Psoas muscle (tissue), 8 donors: ENCODE measurements around the gene DHX32. TPM values are rescaled to one million over a fixed set of nuclear protein-coding genes. Genes with fewer than 3 reads are reported as not detected.
"Not testable (repeated sequence)": the region's sequence is repeated elsewhere in the genome, so short reads cannot be mapped to it uniquely, and the experiment has no call there.

Experiments
- ATAC-seq, 4 donors: fragments of 200-7000 bp; cut with Tn5 transposase; one replicate each; pipeline ENCODE4 v1.9.1; 2020; ENCODE audit warnings: moderate library complexity in 3 of 4, mild to moderate bottlenecking in 2 of 4
- DNase-seq, 2 donors: peaks; one replicate each; pipeline ENCODE4 v3.0.0-alpha.2; 2020
- H3K27ac ChIP-seq: fragments of 200-600 bp; one replicate; pipeline ENCODE4 v1.8.0; 2022
- H3K27me3 ChIP-seq, 3 donors: fragments of 200-600 bp in 1 of 3; one replicate each; pipeline versions ENCODE4 v1.6.1 to v1.8.0; 2013 to 2022; ENCODE audit warnings: low read length in 2 of 3, mild to moderate bottlenecking in 2 of 3, moderate library complexity in 1 of 3; ENCODE audit not compliant: insufficient read depth in 3 of 3
- H3K36me3 ChIP-seq, 2 donors: fragments of 200-600 bp in 1 of 2; one replicate each; pipeline versions ENCODE4 v1.6.1 to v1.8.0; 2013 to 2022; ENCODE audit warnings: low read depth in 1 of 2, mild to moderate bottlenecking in 1 of 2, moderate library complexity in 1 of 2; ENCODE audit not compliant: insufficient read depth in 1 of 2
- H3K4me1 ChIP-seq: fragments of 200-600 bp; one replicate; pipeline ENCODE4 v1.8.0; 2022
- H3K4me3 ChIP-seq: fragments of 200-600 bp; one replicate; pipeline ENCODE4 v1.8.0; 2022; ENCODE audit warnings: mild to moderate bottlenecking
- H3K9me3 ChIP-seq: fragments of 200-600 bp; one replicate; pipeline ENCODE4 v1.8.0; 2022
- WGBS, 3 donors: extraction: QIAGEN DNeasy Blood & Tissue Kit; methylation state at CpG; one replicate each; pipeline versions ENCODE4 v1.1.6 to v1.1.7; 2013; 5-methylcytosine and 5-hydroxymethylcytosine counted together
- intact Hi-C, 2 donors: fragments of 100-400 bp; cut with DNase I; formaldehyde crosslinking; loops; one replicate each; pipeline versions ENCODE4 v1.11.0 to v1.14.2; 2022
- long read RNA-seq, 2 donors: library from polyadenylated mRNA; unstranded; transcript quantifications; one replicate each; pipeline ENCODE4 v2.0.0, GENCODE V29; 2021
- polyA plus RNA-seq, 3 donors: library from polyadenylated mRNA; stranded (reverse); fragments of 200-250 nt; gene quantifications; one replicate each; pipeline ENCODE4 v1.2.3, GENCODE V29; 2013
- total RNA-seq, 4 donors: library from RNA; stranded (reverse); fragmentation: NEBNext Ultra II Directional in 2 of 4; extraction: Animal tissue kit (Norgen Biotek cat#: 25700) in 2 of 4; gene quantifications; one replicate each; pipeline versions ENCODE4 v1.2.1 to v1.2.4, GENCODE V29; 2021 to 2023
- TF ChIP-seq, protein P1 (sequence below): fragments of 200-600 bp; IDR thresholded peaks from one replicate; pipeline ENCODE4 v1.8.0; 2022; ENCODE audit warnings: antibody characterized with exemption
- donor health status: healthy with polysubstance abuse.
- donor health status: DM: no; HTN: no; CAD: no; lungs with moderate emphysema.
- donor health status: Bipolar disorder and iron deficiency.
- donor health status: healthy.
- donor health status: DM: yes; HTN: yes; CAD: no.
- donor health status: DM: no; HTN: no; CAD: no.
- donor health status: DM: no; HTN: no; CAD: no.
- donor health status: DM: yes; HTN: yes; CAD: no.

The DHX32 gene
- total RNA-seq = 10 to 100 TPM; 21.5 to 35.2 (median 32.7) TPM
- 10 to 100 TPM; 20.2 to 47.7 (median 25.8) TPM for polyA plus RNA-seq
- long read RNA-seq, donor 1, partial matches to known transcripts = 7 of 54 reads
- long read RNA-seq, donor 1, other reads (novel, unspliced or antisense) = 47 of 54 reads
- long read RNA-seq, donor 2, partial matches to known transcripts = 7 of 61 reads
- long read RNA-seq, donor 2, other reads (novel, unspliced or antisense) = 54 of 61 reads

DNA sequence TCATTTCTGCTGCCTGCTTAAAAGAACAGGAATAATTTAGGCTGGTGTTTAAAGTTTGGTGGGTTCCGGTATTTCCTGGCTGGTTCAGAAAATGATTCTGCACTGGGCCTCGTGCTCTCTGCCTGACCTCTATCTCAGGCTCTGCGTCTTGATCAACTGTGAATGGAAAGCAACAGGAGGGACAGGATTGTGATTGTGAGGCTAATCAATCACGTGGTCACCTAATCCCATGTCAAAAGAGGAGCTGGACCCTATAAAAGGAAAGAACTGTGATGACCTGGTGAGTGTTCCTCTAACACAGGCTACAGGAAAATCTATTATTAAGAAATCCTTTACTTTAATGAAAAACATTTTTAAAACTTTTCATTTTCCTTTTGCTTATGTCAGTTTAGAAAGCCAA is at the start of gene DHX32:
Gene DHX32, minus strand, starts transcription at position 101 of the 400 bp plus-strand sequence. CDS start 468 bp downstream, outside the sequence.
- TF ChIP-seq, protein P1, sequence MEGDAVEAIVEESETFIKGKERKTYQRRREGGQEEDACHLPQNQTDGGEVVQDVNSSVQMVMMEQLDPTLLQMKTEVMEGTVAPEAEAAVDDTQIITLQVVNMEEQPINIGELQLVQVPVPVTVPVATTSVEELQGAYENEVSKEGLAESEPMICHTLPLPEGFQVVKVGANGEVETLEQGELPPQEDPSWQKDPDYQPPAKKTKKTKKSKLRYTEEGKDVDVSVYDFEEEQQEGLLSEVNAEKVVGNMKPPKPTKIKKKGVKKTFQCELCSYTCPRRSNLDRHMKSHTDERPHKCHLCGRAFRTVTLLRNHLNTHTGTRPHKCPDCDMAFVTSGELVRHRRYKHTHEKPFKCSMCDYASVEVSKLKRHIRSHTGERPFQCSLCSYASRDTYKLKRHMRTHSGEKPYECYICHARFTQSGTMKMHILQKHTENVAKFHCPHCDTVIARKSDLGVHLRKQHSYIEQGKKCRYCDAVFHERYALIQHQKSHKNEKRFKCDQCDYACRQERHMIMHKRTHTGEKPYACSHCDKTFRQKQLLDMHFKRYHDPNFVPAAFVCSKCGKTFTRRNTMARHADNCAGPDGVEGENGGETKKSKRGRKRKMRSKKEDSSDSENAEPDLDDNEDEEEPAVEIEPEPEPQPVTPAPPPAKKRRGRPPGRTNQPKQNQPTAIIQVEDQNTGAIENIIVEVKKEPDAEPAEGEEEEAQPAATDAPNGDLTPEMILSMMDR = no peak
- no peak within 1 kb of the TSS for H3K4me3 ChIP-seq
- H3K27ac ChIP-seq = no peak within 1 kb of the TSS
- WGBS, 3 donors = 69 to 76% (median 72%) methylated on average over 4 of the region's 4 CpGs
- H3K36me3 ChIP-seq = peaks cover 3 to 43% of the 10 kb centered on the region in 2 donors
- no peaks in the 10 kb centered on the region for H3K27me3 ChIP-seq
- intact Hi-C loops = no loop called here
- H3K4me1 ChIP-seq = no peaks in the 10 kb centered on the region
- no peak for DNase-seq
- no peak for ATAC-seq
- peaks cover 7% of the 10 kb centered on the region for H3K9me3 ChIP-seq

- no peaks in the 10 kb centered on the region for H3K36me3 ChIP-seq
- 83 to 89% (median 85%) methylated on average over 4 of the region's 4 CpGs for WGBS, 3 donors
- TF ChIP-seq, protein P1 = no peak
- no peak overlapping the region for H3K27ac ChIP-seq
- H3K4me3 ChIP-seq = no peak overlapping the region
- H3K4me1 ChIP-seq = no peaks in the 10 kb centered on the region
- intact Hi-C loops = no loop called here
- ATAC-seq = no peak
- peaks cover 0 to 2% (median 0%) of the 10 kb centered on the region in 3 donors for H3K27me3 ChIP-seq
- no peaks in the 10 kb centered on the region for H3K9me3 ChIP-seq
- no peak for DNase-seq
Observed at GRCh38 chr10:125929618-125930017, 48.5 kb upstream of the DHX32 start.

GRCh38 chr10:125928928-125929585 is 48.0 kb upstream of the DHX32 start:
- no peak for DNase-seq
- TF ChIP-seq, protein P1 = no peak
- Histone ChIP-seq H3K27ac (no peak overlapping the region), H3K36me3 (no peaks in the 10 kb centered on the region), H3K4me1 (no peaks in the 10 kb centered on the region), H3K27me3 (peaks cover 0 to 2% (median 0%) of the 10 kb centered on the region in 3 donors), H3K9me3 (no peaks in the 10 kb centered on the region), H3K4me3 (no peak overlapping the region)
- no peak for ATAC-seq
- intact Hi-C loops = no loop called here
- WGBS, 3 donors = 51 to 63% (median 61%) methylated on average over 7 of the region's 7 CpGs

DNA sequence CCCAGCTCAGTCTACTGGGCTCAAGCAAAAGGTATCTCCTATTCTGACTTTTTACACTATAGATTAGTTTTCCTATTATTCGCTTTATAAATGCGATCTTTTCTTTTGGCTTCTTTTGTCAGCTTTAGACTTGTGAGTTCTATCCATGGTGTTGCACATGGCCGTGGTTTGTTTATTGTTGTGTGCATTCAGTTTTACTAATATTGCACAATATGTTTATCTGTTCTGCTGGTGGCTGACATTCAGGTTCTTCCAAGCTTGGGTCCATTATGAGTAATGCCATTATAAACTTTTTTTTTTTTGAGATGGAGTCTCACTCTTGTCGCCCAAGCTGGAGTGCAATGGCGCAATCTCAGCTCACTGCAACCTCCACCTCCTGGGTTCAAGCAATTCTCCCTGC is 46.2 kb upstream of the DHX32 start:
- H3K9me3 ChIP-seq, intact Hi-C loops, H3K27me3 ChIP-seq, H3K4me1 ChIP-seq, H3K36me3 ChIP-seq, DNase-seq, H3K27ac ChIP-seq, ATAC-seq, H3K4me3 ChIP-seq: not testable (repeated sequence)
- WGBS, 3 donors = 75 to 87% (median 86%) methylated on average over 5 of the region's 5 CpGs

GRCh38 chr10:125926247-125926646 is 45.2 kb upstream of the DHX32 start:
- Histone ChIP-seq H3K4me3 (no peak overlapping the region), H3K27ac (no peak overlapping the region), H3K9me3 (no peaks in the 10 kb centered on the region), H3K36me3 (no peaks in the 10 kb centered on the region), H3K27me3 (peaks cover 0 to 2% (median 0%) of the 10 kb centered on the region in 3 donors), H3K4me1 (no peaks in the 10 kb centered on the region)
- intact Hi-C loops = no loop called here
- DNase-seq (no peak), ATAC-seq (no peak)
- TF ChIP-seq, protein P1 = no peak
- WGBS, 3 donors = 55 to 59% (median 57%) methylated on average over 5 of the region's 5 CpGs
